Epithelial cell of proximal tubule (primary cell): ENCODE data around the gene SRR. TPM values are rescaled to one million over a fixed set of nuclear protein-coding genes. Genes with fewer than 3 reads are reported as not detected.

Experiments
- DNase-seq: peaks from one replicate; pipeline ENCODE4 v3.0.0-alpha.2; 2011; ENCODE audit warnings: low read depth
- H3K4me3 ChIP-seq: 2 replicates; pipeline ENCODE4 v1.5.1; 2011; ENCODE audit warnings: low read depth, mild to moderate bottlenecking, low read length
- CTCF ChIP-seq: conservative IDR thresholded peaks from 2 replicates; pipeline ENCODE4 v1.5.1; 2012; ENCODE audit warnings: low read depth, mild to moderate bottlenecking, low read length
- total RNA-seq: library from RNA; depleted of rRNA; stranded (reverse); fragments of >200 nt; gene quantifications from 2 replicates; pipeline ENCODE4 v1.2.3, GENCODE V29; 2015

Gene SRR
- total RNA-seq, 1 donor from 2014 or later, result 2.5 TPM

- H3K4me3 ChIP-seq, result no peak overlapping the region
- TF ChIP-seq CTCF, result no peak
- no peak for DNase-seq
Measured at GRCh38 chr17:2266045-2266864, 37.5 kb upstream of the SRR start.

GRCh38 chr17:2266865-2267228, 36.9 kb upstream of the SRR start:
- no peak for DNase-seq
- H3K4me3 ChIP-seq, result no peak overlapping the region
- no peak for TF ChIP-seq CTCF

GRCh38 chr17:2267354-2267753, 36.4 kb upstream of the SRR start:
- no peak overlapping the region for H3K4me3 ChIP-seq
- DNase-seq, result no peak
- TF ChIP-seq CTCF, result no peak

GRCh38 chr17:2271985-2272702, 31.6 kb upstream of the SRR start:
- TF ChIP-seq CTCF, result no peak
- no peak for DNase-seq
- H3K4me3 ChIP-seq, result no peak overlapping the region

GRCh38 chr17:2274414-2274813, 29.3 kb upstream of the SRR start:
- no peak overlapping the region for H3K4me3 ChIP-seq
- no peak for TF ChIP-seq CTCF
- no peak for DNase-seq

DNA sequence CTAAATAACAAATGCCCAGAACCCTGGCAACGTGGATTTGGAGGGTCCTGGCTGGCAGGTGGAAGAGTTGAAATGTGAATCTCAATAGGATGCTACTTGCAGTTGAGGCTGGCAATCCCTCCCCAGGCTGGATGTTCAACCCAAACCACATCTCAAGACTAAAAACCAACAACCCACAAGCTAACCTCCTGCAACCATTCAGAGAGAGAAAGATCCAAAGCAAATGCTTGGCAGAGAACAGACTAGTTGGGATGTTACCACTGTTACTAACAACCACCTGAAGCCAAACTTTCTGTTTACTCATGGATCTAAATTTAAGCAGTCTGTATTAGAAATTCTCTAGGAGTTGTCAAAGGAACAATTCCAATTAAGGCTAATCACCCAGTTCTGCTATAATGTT, 28.0 kb upstream of the SRR start:
- DNase-seq, result no peak
- TF ChIP-seq CTCF, result no peak
- no peak overlapping the region for H3K4me3 ChIP-seq
